Skin epidermis (tissue), 12 donors: ENCODE data around the gene CRYGD.
A peak's percentile ranks its signal among the peaks of the same experiment; 100 is the strongest.
"Not testable (repeated sequence)": the region's sequence is repeated elsewhere in the genome, so short reads cannot be mapped to it uniquely, and the experiment has no call there.

Experiments
- H3K27ac ChIP-seq, 21 experiments: fragments of 200-600 bp; sonication (generic) in 11 of 21; one replicate each; pipeline ENCODE4 v1.5.0; 2020; ENCODE audit warnings: mild to moderate bottlenecking in 3 of 21, inconsistent platforms in 2 of 21, moderate library complexity in 2 of 21
- H3K4me3 ChIP-seq, 7 experiments: fragments of 200-600 bp; sonication (generic) in 2 of 7; one replicate each; pipeline ENCODE4 v1.5.0; 2020; ENCODE audit warnings: inconsistent platforms in 2 of 7, mild to moderate bottlenecking in 2 of 7, moderate library complexity in 1 of 7

CRYGD gene

GRCh38 chr2:208124013-208124715 lies at the start of gene CRYGD:
Gene CRYGD (minus strand): TSS chr2:208124524. CDS start chr2:208124473, 51 bp downstream.
- H3K27ac ChIP-seq = not testable (repeated sequence)
- H3K4me3 ChIP-seq = peak within 1 kb of the TSS in 1 of 7 experiments; percentile 8

GRCh38 chr2:208172125-208172524 lies 47.8 kb upstream of the CRYGD start:
- H3K27ac ChIP-seq = no peak overlapping the region
- H3K4me3 ChIP-seq = no peak overlapping the region

GRCh38 chr2:208164951-208165755 lies 40.8 kb upstream of the CRYGD start:
- no peak overlapping the region for H3K4me3 ChIP-seq
- no peak overlapping the region for H3K27ac ChIP-seq

GRCh38 chr2:208163489-208163888 lies 39.2 kb upstream of the CRYGD start, which contains the start of gene CRYGA:
Gene CRYGA (minus strand): TSS chr2:208163589. CDS start chr2:208163556, 33 bp downstream.
- no peak within 1 kb of the TSS for H3K27ac ChIP-seq
- no peak within 1 kb of the TSS for H3K4me3 ChIP-seq

GRCh38 chr2:208156439-208156838 lies 32.1 kb upstream of the CRYGD start:
- no peak overlapping the region for H3K4me3 ChIP-seq
- H3K27ac ChIP-seq = no peak overlapping the region

- Histone ChIP-seq H3K27ac (no peak overlapping the region), H3K4me3 (no peak overlapping the region)
These were observed 28.8 kb upstream of the CRYGD start for GRCh38 chr2:208153156-208153555.

- H3K4me3 ChIP-seq = no peak overlapping the region
- H3K27ac ChIP-seq = no peak overlapping the region
These were observed 26.6 kb upstream of the CRYGD start for GRCh38 chr2:208150956-208151355.

GRCh38 chr2:208150094-208150493 lies 25.8 kb upstream of the CRYGD start:
- no peak overlapping the region for H3K27ac ChIP-seq
- no peak overlapping the region for H3K4me3 ChIP-seq

GRCh38 chr2:208148803-208149202 lies 24.5 kb upstream of the CRYGD start:
- no peak overlapping the region for H3K4me3 ChIP-seq
- no peak overlapping the region for H3K27ac ChIP-seq

- H3K27ac ChIP-seq = no peak overlapping the region
These were observed 23.4 kb upstream of the CRYGD start for GRCh38 chr2:208147759-208148158.

GRCh38 chr2:208147008-208147407 lies 22.7 kb upstream of the CRYGD start:
- H3K27ac ChIP-seq = no peak overlapping the region
- no peak overlapping the region for H3K4me3 ChIP-seq

More at GRCh38 chr2:208147759-208148158, 23.4 kb upstream of the CRYGD start:
- no peak overlapping the region for H3K4me3 ChIP-seq

GRCh38 chr2:208146006-208146405 lies 21.7 kb upstream of the CRYGD start, which contains the start of gene CRYGB:
Gene CRYGB (minus strand): TSS chr2:208146158. CDS start chr2:208146120, 38 bp downstream.
- Histone ChIP-seq H3K27ac (no peak within 1 kb of the TSS), H3K4me3 (no peak within 1 kb of the TSS)

GRCh38 chr2:208142925-208143799 lies 18.8 kb upstream of the CRYGD start:
- H3K27ac ChIP-seq = no peak overlapping the region
- no peak overlapping the region for H3K4me3 ChIP-seq

- H3K4me3 ChIP-seq = no peak overlapping the region
- no peak overlapping the region for H3K27ac ChIP-seq
These were observed 18.1 kb upstream of the CRYGD start for GRCh38 chr2:208142240-208142924.

- no peak overlapping the region for H3K4me3 ChIP-seq
- H3K27ac ChIP-seq = no peak overlapping the region
These were observed 15.1 kb upstream of the CRYGD start for GRCh38 chr2:208139447-208139846.

GRCh38 chr2:208138334-208138733 lies 14.0 kb upstream of the CRYGD start:
- not testable (repeated sequence) for H3K4me3 ChIP-seq, H3K27ac ChIP-seq

- Histone ChIP-seq H3K27ac (no peak overlapping the region), H3K4me3 (no peak overlapping the region)
These were observed 12.4 kb upstream of the CRYGD start for GRCh38 chr2:208136716-208137094.

- no peak overlapping the region for H3K27ac ChIP-seq
- H3K4me3 ChIP-seq = no peak overlapping the region
These were observed 11.7 kb upstream of the CRYGD start for GRCh38 chr2:208135794-208136715.
